ENCODE results near the gene SBNO2.

The SBNO2 gene

GRCh38 chr19:1164684-1165531 lies 9.2 kb downstream of the SBNO2 start:
- H3K4me1 Mint-ChIP-seq = peaks cover 16% of the 10 kb centered on the region
- H3K4me3 Mint-ChIP-seq = no peak overlapping the region
- no peak for TF ChIP-seq CTCF (IDR thresholded peaks at IDR 0.05; ENCODE audit: unreplicated experiment in 3 of 3)
- H3K27me3 Mint-ChIP-seq (ENCODE audit: low read depth) = no peaks in the 10 kb centered on the region
- peak overlapping the region in 1 of 3 experiments; percentile 50 for H3K27ac Mint-ChIP-seq
- no peaks in the 10 kb centered on the region for H3K36me3 Mint-ChIP-seq (ENCODE audit: low read depth)
- no peaks in the 10 kb centered on the region for H3K9me3 Mint-ChIP-seq

- H3K4me1 Mint-ChIP-seq = peaks cover 12% of the 10 kb centered on the region
- H3K9me3 Mint-ChIP-seq = no peaks in the 10 kb centered on the region
- H3K4me3 Mint-ChIP-seq = no peak overlapping the region
- no peaks in the 10 kb centered on the region for H3K27me3 Mint-ChIP-seq (ENCODE audit: low read depth)
- H3K36me3 Mint-ChIP-seq (ENCODE audit: low read depth) = no peaks in the 10 kb centered on the region
- H3K27ac Mint-ChIP-seq = no peak overlapping the region
- no peak for TF ChIP-seq CTCF (IDR thresholded peaks at IDR 0.05; ENCODE audit: unreplicated experiment in 3 of 3)
These were observed 10.0 kb downstream of the SBNO2 start for GRCh38 chr19:1163934-1164683.

- no peak for TF ChIP-seq CTCF (IDR thresholded peaks at IDR 0.05; ENCODE audit: unreplicated experiment in 3 of 3)
- Mint-ChIP-seq H3K9me3 (no peaks in the 10 kb centered on the region), H3K27me3 (ENCODE audit: low read depth) (no peaks in the 10 kb centered on the region), H3K27ac (peak overlapping the region in 1 of 3 experiments; percentile 32), H3K36me3 (ENCODE audit: low read depth) (no peaks in the 10 kb centered on the region), H3K4me1 (peaks cover 8% of the 10 kb centered on the region), H3K4me3 (no peak overlapping the region)
These were observed 10.7 kb downstream of the SBNO2 start for GRCh38 chr19:1163283-1163933.

GRCh38 chr19:1162404-1163282 lies 11.4 kb downstream of the SBNO2 start:
- no peak for TF ChIP-seq CTCF (IDR thresholded peaks at IDR 0.05; ENCODE audit: unreplicated experiment in 3 of 3)
- peak overlapping the region in 1 of 3 experiments; percentile 32 for H3K27ac Mint-ChIP-seq
- peaks cover 8% of the 10 kb centered on the region for H3K4me1 Mint-ChIP-seq
- peak overlapping the region in 1 of 3 experiments; percentile 28 for H3K4me3 Mint-ChIP-seq
- H3K9me3 Mint-ChIP-seq = no peaks in the 10 kb centered on the region
- H3K36me3 Mint-ChIP-seq (ENCODE audit: low read depth) = no peaks in the 10 kb centered on the region
- no peaks in the 10 kb centered on the region for H3K27me3 Mint-ChIP-seq (ENCODE audit: low read depth)

GRCh38 chr19:1161716-1162115 lies 12.4 kb downstream of the SBNO2 start:
- Mint-ChIP-seq H3K36me3 (ENCODE audit: low read depth) (no peaks in the 10 kb centered on the region), H3K4me1 (peaks cover 7% of the 10 kb centered on the region), H3K4me3 (no peak overlapping the region), H3K9me3 (no peaks in the 10 kb centered on the region), H3K27me3 (ENCODE audit: low read depth) (no peaks in the 10 kb centered on the region), H3K27ac (peak overlapping the region in 1 of 3 experiments; percentile 42)
- no peak for TF ChIP-seq CTCF (IDR thresholded peaks at IDR 0.05; ENCODE audit: unreplicated experiment in 3 of 3)
